Measurements from ENCODE around the gene STUB1. TPM values are rescaled to one million over a fixed set of nuclear protein-coding genes. Genes with fewer than 3 reads are reported as not detected.

The STUB1 gene
- total and polyA plus RNA-seq, 2 of the 8 experiments (the other 6 are each of a cell fraction or from before 2014, with no cell fraction given), result 89.9 to 103 TPM

GRCh38 chr16:686459-687260, 6.5 kb downstream of the STUB1 start (continued):
- TF ChIP-seq SRF (IDR thresholded peaks at IDR 0.05; ENCODE audit: low read depth, low read length), result no peak
